C4-2B (cell line): ENCODE results near the gene NEMP1.

Experiments used
- ZFX ChIP-seq: fragments of 450-650 bp; IDR thresholded peaks from 2 replicates; pipeline ENCODE4 v1.6.1; 2017
- TF ChIP-seq, protein P1 (sequence below): fragments of 450-650 bp; conservative IDR thresholded peaks from 2 replicates; pipeline ENCODE4 v1.5.1; 2017; ENCODE audit warnings: mild to moderate bottlenecking

DNA sequence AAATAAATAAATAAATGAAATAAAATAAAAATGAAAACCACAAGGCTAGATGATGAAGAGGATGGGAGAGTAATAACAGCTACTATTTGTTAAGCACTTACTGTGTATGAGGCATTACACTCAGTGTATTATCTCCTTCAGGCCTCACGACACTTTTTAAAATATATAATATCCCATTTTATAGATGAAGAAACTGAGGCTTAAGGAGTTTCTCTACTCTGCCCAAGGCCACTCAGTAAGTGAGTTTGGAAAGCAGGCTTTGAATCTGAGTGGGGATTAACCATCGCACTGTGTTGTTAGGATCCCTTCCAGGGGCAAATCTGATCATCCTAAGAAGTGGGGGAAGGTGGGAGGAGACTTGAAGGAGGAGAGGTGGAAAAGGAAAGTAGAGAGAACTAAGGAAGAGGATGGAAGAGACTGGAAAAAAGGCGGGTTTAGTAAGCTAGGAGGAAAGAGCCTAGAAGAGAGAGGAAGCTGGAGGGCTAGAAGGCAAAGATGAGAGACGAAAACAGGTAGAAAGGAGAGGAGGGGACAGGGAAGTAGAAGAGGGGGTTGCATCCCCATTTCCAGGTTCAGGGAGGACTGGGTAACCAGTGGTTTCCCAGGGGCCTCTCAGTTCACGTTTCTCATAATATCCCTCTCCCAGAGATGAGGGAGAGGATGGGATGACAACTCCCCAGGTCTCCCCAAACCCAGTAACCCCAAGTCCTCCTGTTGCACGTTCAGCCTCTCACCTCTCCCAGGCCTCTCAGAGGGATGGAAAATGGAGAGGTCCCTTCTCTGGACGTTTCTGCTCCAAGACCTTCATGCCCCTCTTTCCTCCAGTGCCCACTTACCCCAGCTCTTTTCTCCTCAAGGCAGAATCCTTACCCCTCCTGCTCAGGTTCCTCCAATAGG, 30.9 kb upstream of the NEMP1 start:
- TF ChIP-seq, protein P1, sequence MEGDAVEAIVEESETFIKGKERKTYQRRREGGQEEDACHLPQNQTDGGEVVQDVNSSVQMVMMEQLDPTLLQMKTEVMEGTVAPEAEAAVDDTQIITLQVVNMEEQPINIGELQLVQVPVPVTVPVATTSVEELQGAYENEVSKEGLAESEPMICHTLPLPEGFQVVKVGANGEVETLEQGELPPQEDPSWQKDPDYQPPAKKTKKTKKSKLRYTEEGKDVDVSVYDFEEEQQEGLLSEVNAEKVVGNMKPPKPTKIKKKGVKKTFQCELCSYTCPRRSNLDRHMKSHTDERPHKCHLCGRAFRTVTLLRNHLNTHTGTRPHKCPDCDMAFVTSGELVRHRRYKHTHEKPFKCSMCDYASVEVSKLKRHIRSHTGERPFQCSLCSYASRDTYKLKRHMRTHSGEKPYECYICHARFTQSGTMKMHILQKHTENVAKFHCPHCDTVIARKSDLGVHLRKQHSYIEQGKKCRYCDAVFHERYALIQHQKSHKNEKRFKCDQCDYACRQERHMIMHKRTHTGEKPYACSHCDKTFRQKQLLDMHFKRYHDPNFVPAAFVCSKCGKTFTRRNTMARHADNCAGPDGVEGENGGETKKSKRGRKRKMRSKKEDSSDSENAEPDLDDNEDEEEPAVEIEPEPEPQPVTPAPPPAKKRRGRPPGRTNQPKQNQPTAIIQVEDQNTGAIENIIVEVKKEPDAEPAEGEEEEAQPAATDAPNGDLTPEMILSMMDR: no peak
- no peak for TF ChIP-seq ZFX
